HAP-1 (cell line): ENCODE measurements around the gene DCX.

Experiments
- DNase-seq, 2 experiments: peaks; one replicate each; pipeline ENCODE4 v3.0.0-alpha.2; 2016 to 2020; ENCODE audit warnings: low spot score in 2 of 2
- H3K27me3 ChIP-seq: fragments of 250-450 bp; sonication (Bioruptor Pico); 2 replicates; pipeline ENCODE4 v1.5.1; 2020; ENCODE audit warnings: low read depth, mild to moderate bottlenecking, moderate library complexity
- H3K36me3 ChIP-seq: fragments of 250-450 bp; sonication (Bioruptor Pico); replicated peaks from 2 replicates; pipeline ENCODE4 v1.5.1; 2020; ENCODE audit warnings: mild to moderate bottlenecking
- H3K4me1 ChIP-seq: fragments of 250-450 bp; sonication (Bioruptor Pico); 2 replicates; pipeline ENCODE4 v1.5.1; 2020; ENCODE audit warnings: mild to moderate bottlenecking
- H3K4me3 ChIP-seq: fragments of 250-450 bp; sonication (Bioruptor Pico); 2 replicates; pipeline ENCODE4 v1.5.1; 2020; ENCODE audit warnings: mild to moderate bottlenecking, moderate library complexity
- H3K9me3 ChIP-seq: fragments of 250-450 bp; sonication (Bioruptor Pico); 2 replicates; pipeline ENCODE4 v1.5.1; 2020; ENCODE audit warnings: mild to moderate bottlenecking, moderate library complexity
- in situ Hi-C: fragments of 300-500 bp; cut with MboI; formaldehyde crosslinking; loops from 3 replicates; pipeline ENCODE4 v1.14.3; 2020; ENCODE audit warnings: low sequenced_read_pairs, inconsistent platforms, mixed read lengths

Gene DCX

GRCh38 chrX:111395149-111395548 lies 16.8 kb downstream of the DCX start:
- Histone ChIP-seq H3K4me3 (no peak overlapping the region), H3K27me3 (peaks cover 3% of the 10 kb centered on the region; the same call in 1 of the 2 replicates), H3K36me3 (no peaks in the 10 kb centered on the region), H3K4me1 (no peaks in the 10 kb centered on the region), H3K9me3 (no peaks in the 10 kb centered on the region)
- in situ Hi-C loops, result no loop called here
- no peak for DNase-seq

- no peaks in the 10 kb centered on the region for H3K4me1 ChIP-seq
- H3K9me3 ChIP-seq, result no peaks in the 10 kb centered on the region
- H3K4me3 ChIP-seq, result no peak overlapping the region
- H3K27me3 ChIP-seq, result peaks cover 5% of the 10 kb centered on the region; the same call in 1 of the 2 replicates
- in situ Hi-C loops, result no loop called here
- no peak for DNase-seq
- H3K36me3 ChIP-seq, result no peaks in the 10 kb centered on the region
These were observed 17.4 kb downstream of the DCX start for GRCh38 chrX:111394569-111394968.

GRCh38 chrX:111387470-111388070 lies 24.4 kb downstream of the DCX start:
- DNase-seq, result no peak
- Histone ChIP-seq H3K4me1 (no peaks in the 10 kb centered on the region), H3K36me3 (no peaks in the 10 kb centered on the region), H3K4me3 (no peak overlapping the region), H3K9me3 (no peaks in the 10 kb centered on the region), H3K27me3 (peaks cover 5% of the 10 kb centered on the region; the same call in 1 of the 2 replicates)
- in situ Hi-C loops, result no loop called here

GRCh38 chrX:111386615-111387233 lies 25.3 kb downstream of the DCX start:
- Histone ChIP-seq H3K36me3 (no peaks in the 10 kb centered on the region), H3K9me3 (no peaks in the 10 kb centered on the region), H3K4me1 (no peaks in the 10 kb centered on the region), H3K27me3 (peaks cover 5% of the 10 kb centered on the region; the same call in 1 of the 2 replicates), H3K4me3 (no peak overlapping the region)
- in situ Hi-C loops, result no loop called here
- DNase-seq, result no peak

GRCh38 chrX:111386077-111386476 lies 25.9 kb downstream of the DCX start:
- no peaks in the 10 kb centered on the region for H3K36me3 ChIP-seq
- H3K27me3 ChIP-seq, result peaks cover 5% of the 10 kb centered on the region; the same call in 1 of the 2 replicates
- in situ Hi-C loops, result no loop called here
- no peaks in the 10 kb centered on the region for H3K4me1 ChIP-seq
- no peaks in the 10 kb centered on the region for H3K9me3 ChIP-seq
- no peak for DNase-seq
- no peak overlapping the region for H3K4me3 ChIP-seq

- DNase-seq, result no peak
- Histone ChIP-seq H3K4me3 (no peak overlapping the region), H3K9me3 (no peaks in the 10 kb centered on the region), H3K36me3 (no peaks in the 10 kb centered on the region), H3K4me1 (no peaks in the 10 kb centered on the region), H3K27me3 (no peaks in the 10 kb centered on the region; the same call in 1 of the 2 replicates)
- in situ Hi-C loops, result no loop called here
These were observed 29.7 kb downstream of the DCX start for GRCh38 chrX:111382277-111382676.

- Histone ChIP-seq H3K4me1 (no peaks in the 10 kb centered on the region), H3K9me3 (no peaks in the 10 kb centered on the region), H3K36me3 (no peaks in the 10 kb centered on the region), H3K4me3 (no peak overlapping the region), H3K27me3 (no peaks in the 10 kb centered on the region)
- no peak for DNase-seq
- in situ Hi-C loops, result no loop called here
These were observed 35.0 kb downstream of the DCX start for GRCh38 chrX:111376897-111377578.

- H3K4me1 ChIP-seq, result no peaks in the 10 kb centered on the region
- no peaks in the 10 kb centered on the region for H3K9me3 ChIP-seq
- no peaks in the 10 kb centered on the region for H3K27me3 ChIP-seq
- in situ Hi-C loops, result no loop called here
- no peak overlapping the region for H3K4me3 ChIP-seq
- no peaks in the 10 kb centered on the region for H3K36me3 ChIP-seq
- no peak for DNase-seq
These were observed 35.5 kb downstream of the DCX start for GRCh38 chrX:111376486-111376885.

- H3K4me1 ChIP-seq, result no peaks in the 10 kb centered on the region
- in situ Hi-C loops, result no loop called here
- DNase-seq, result peak in 1 of 2 experiments; percentile 9
- no peaks in the 10 kb centered on the region for H3K9me3 ChIP-seq
- no peaks in the 10 kb centered on the region for H3K36me3 ChIP-seq
- H3K4me3 ChIP-seq, result no peak overlapping the region
- no peaks in the 10 kb centered on the region for H3K27me3 ChIP-seq
These were observed 36.2 kb downstream of the DCX start for GRCh38 chrX:111375747-111376146.

GRCh38 chrX:111372086-111372485 lies 39.9 kb downstream of the DCX start:
- Histone ChIP-seq H3K36me3 (no peaks in the 10 kb centered on the region), H3K9me3 (no peaks in the 10 kb centered on the region), H3K4me1 (no peaks in the 10 kb centered on the region), H3K27me3 (no peaks in the 10 kb centered on the region; the same call in 1 of the 2 replicates), H3K4me3 (no peak overlapping the region)
- in situ Hi-C loops, result no loop called here
- DNase-seq, result no peak

GRCh38 chrX:111365770-111366325 lies 46.1 kb downstream of the DCX start:
- DNase-seq, result no peak
- H3K4me3 ChIP-seq, result no peak overlapping the region
- no peaks in the 10 kb centered on the region for H3K4me1 ChIP-seq
- H3K27me3 ChIP-seq, result no peaks in the 10 kb centered on the region; the same call in 1 of the 2 replicates
- no peaks in the 10 kb centered on the region for H3K36me3 ChIP-seq
- H3K9me3 ChIP-seq, result no peaks in the 10 kb centered on the region
- in situ Hi-C loops, result no loop called here

GRCh38 chrX:111363741-111364140 lies 48.3 kb downstream of the DCX start:
- Histone ChIP-seq H3K9me3 (no peaks in the 10 kb centered on the region), H3K27me3 (0 out of 2 replicates have a peak, but pooled peaks cover 4% of the 10 kb centered on the region), H3K4me1 (no peaks in the 10 kb centered on the region), H3K4me3 (no peak overlapping the region), H3K36me3 (no peaks in the 10 kb centered on the region)
- in situ Hi-C loops, result no loop called here
- DNase-seq, result no peak

- Histone ChIP-seq H3K4me1 (no peaks in the 10 kb centered on the region), H3K9me3 (no peaks in the 10 kb centered on the region), H3K27me3 (0 out of 2 replicates have a peak, but pooled peaks cover 4% of the 10 kb centered on the region), H3K4me3 (no peak overlapping the region), H3K36me3 (no peaks in the 10 kb centered on the region)
- no peak for DNase-seq
- in situ Hi-C loops, result no loop called here
These were observed 50.2 kb downstream of the DCX start for GRCh38 chrX:111361751-111362150.

GRCh38 chrX:111360839-111361238 lies 51.2 kb downstream of the DCX start:
- Histone ChIP-seq H3K27me3 (0 out of 2 replicates have a peak, but pooled peaks cover 4% of the 10 kb centered on the region), H3K36me3 (no peaks in the 10 kb centered on the region), H3K4me3 (no peak overlapping the region), H3K9me3 (no peaks in the 10 kb centered on the region), H3K4me1 (no peaks in the 10 kb centered on the region)
- no peak for DNase-seq
- in situ Hi-C loops, result no loop called here
